ENCODE measurements around the gene DCAF11. TPM values are rescaled to one million over a fixed set of nuclear protein-coding genes. Genes with fewer than 3 reads are reported as not detected.

The DCAF11 gene
- total RNA-seq, 6 experiments from 2014 or later, result 28.1 to 36.3 (median 32.1) TPM

- no peak overlapping the region for H3K4me3 Mint-ChIP-seq
- no peaks in the 10 kb centered on the region for H3K4me1 Mint-ChIP-seq (ENCODE audit: low read depth)
- DNase-seq, result no peak
- TF ChIP-seq, protein P1, sequence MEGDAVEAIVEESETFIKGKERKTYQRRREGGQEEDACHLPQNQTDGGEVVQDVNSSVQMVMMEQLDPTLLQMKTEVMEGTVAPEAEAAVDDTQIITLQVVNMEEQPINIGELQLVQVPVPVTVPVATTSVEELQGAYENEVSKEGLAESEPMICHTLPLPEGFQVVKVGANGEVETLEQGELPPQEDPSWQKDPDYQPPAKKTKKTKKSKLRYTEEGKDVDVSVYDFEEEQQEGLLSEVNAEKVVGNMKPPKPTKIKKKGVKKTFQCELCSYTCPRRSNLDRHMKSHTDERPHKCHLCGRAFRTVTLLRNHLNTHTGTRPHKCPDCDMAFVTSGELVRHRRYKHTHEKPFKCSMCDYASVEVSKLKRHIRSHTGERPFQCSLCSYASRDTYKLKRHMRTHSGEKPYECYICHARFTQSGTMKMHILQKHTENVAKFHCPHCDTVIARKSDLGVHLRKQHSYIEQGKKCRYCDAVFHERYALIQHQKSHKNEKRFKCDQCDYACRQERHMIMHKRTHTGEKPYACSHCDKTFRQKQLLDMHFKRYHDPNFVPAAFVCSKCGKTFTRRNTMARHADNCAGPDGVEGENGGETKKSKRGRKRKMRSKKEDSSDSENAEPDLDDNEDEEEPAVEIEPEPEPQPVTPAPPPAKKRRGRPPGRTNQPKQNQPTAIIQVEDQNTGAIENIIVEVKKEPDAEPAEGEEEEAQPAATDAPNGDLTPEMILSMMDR (IDR thresholded peaks at IDR 0.05), result no peak
- H3K9me3 Mint-ChIP-seq, result no peaks in the 10 kb centered on the region
- H3K27me3 Mint-ChIP-seq (ENCODE audit: insufficient read depth), result peaks cover 38% of the 10 kb centered on the region
- H3K36me3 Mint-ChIP-seq (ENCODE audit: low read depth), result no peaks in the 10 kb centered on the region
- no peak overlapping the region for H3K27ac Mint-ChIP-seq
Measured at GRCh38 chr14:24077086-24077485, 37.5 kb upstream of the DCAF11 start.

DNA sequence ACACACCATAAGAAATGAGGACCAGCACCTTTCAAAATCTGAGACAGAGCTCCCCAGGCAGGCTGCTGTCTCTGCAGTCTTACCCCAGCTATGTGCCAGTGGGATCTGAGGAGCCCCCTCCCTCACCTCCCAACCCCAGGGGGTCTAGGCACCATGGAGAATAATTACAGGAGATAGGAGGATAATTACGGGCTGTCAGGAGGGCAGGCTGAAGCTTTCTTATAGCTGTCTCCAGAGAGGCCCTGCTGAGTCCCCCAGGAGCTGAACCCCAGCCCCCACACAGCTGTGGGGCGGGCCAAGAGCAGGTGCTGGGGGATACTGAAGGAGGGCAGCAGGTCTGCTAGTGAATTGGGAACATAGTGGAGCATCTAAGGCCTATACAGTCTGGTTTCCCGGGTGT lies 36.4 kb upstream of the DCAF11 start:
- H3K27me3 Mint-ChIP-seq (ENCODE audit: insufficient read depth), result peaks cover 42% of the 10 kb centered on the region
- no peak overlapping the region for H3K4me3 Mint-ChIP-seq
- no peaks in the 10 kb centered on the region for H3K9me3 Mint-ChIP-seq
- H3K4me1 Mint-ChIP-seq (ENCODE audit: low read depth), result no peaks in the 10 kb centered on the region
- no peaks in the 10 kb centered on the region for H3K36me3 Mint-ChIP-seq (ENCODE audit: low read depth)
- H3K27ac Mint-ChIP-seq, result no peak overlapping the region
- no peak for DNase-seq
- TF ChIP-seq, protein P1 (IDR thresholded peaks at IDR 0.05), result no peak

GRCh38 chr14:24079491-24080141 lies 35.0 kb upstream of the DCAF11 start:
- TF ChIP-seq, protein P1 (IDR thresholded peaks at IDR 0.05), result no peak
- Mint-ChIP-seq H3K36me3 (ENCODE audit: low read depth) (no peaks in the 10 kb centered on the region), H3K4me3 (no peak overlapping the region), H3K27me3 (ENCODE audit: insufficient read depth) (peaks cover 37% of the 10 kb centered on the region), H3K27ac (no peak overlapping the region), H3K9me3 (no peaks in the 10 kb centered on the region), H3K4me1 (ENCODE audit: low read depth) (no peaks in the 10 kb centered on the region)
- DNase-seq, result no peak

GRCh38 chr14:24080142-24080530 lies 34.4 kb upstream of the DCAF11 start:
- Mint-ChIP-seq H3K27me3 (ENCODE audit: insufficient read depth) (peaks cover 42% of the 10 kb centered on the region), H3K36me3 (ENCODE audit: low read depth) (no peaks in the 10 kb centered on the region), H3K4me1 (ENCODE audit: low read depth) (no peaks in the 10 kb centered on the region), H3K9me3 (no peaks in the 10 kb centered on the region), H3K27ac (no peak overlapping the region), H3K4me3 (peak overlapping the region; percentile 30; the same call in 1 of the 2 replicates)
- TF ChIP-seq, protein P1 (IDR thresholded peaks at IDR 0.05), result no peak
- no peak for DNase-seq

DNA sequence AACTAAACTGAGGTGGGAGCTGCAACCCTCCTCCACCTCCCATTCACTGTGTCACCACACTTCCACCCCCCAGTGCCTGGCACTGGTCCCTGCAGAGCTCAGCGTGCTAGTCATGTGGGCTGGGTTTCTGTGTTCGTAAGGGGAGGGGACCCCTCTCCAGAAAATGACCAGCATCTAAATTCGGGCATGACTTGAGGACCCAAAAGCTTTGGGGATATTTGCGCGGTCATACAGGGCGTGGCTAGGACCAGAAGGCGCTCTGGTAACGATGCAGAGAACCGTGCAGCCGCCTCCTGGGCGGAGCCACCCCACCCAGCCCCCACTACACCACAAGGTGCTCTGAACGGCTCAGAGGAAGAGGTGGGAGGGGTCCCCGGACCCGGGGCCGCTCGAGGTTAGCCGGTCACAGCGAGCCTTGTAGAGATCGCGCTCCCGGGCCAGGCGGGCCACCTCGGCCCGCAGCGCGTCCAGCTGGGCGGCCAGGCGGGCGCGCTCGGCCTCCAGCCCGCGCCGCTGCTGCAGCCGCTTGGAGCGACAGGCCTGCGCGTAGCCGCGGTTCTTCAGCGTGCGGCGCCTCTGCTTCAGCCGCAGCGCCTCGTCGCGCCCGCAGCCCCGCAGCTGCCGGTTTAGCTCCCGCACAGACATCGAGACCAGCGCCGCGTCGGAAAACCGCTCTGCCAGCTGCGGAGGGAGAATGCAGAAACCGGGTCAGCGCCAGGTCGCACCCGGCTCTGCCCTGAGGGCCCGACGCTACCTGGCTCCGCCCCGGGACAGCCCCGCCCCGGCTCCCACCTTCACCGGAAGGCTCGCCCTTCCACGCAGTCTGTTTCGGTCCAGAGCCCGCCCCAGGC lies 33.5 kb upstream of the DCAF11 start:
- peak overlapping the region; percentile 79 for H3K4me3 Mint-ChIP-seq
- H3K27me3 Mint-ChIP-seq (ENCODE audit: insufficient read depth), result peaks cover 38% of the 10 kb centered on the region
- H3K9me3 Mint-ChIP-seq, result no peaks in the 10 kb centered on the region
- no peaks in the 10 kb centered on the region for H3K4me1 Mint-ChIP-seq (ENCODE audit: low read depth)
- H3K36me3 Mint-ChIP-seq (ENCODE audit: low read depth), result no peaks in the 10 kb centered on the region
- DNase-seq, result no peak
- H3K27ac Mint-ChIP-seq, result no peak overlapping the region
- TF ChIP-seq, protein P1 (IDR thresholded peaks at IDR 0.05), result no peak

All from HFFc6 (cell line).